AG08395 (cell line): ENCODE data around the gene MRPS12.
"Not testable (repeated sequence)": the region's sequence is repeated elsewhere in the genome, so short reads cannot be mapped to it uniquely, and the experiment has no call there.

Experiments
- DNase-seq: peaks from one replicate; pipeline ENCODE4 v3.0.0; 2012; ENCODE audit warnings: mixed read lengths, low spot score

The MRPS12 gene

GRCh38 chr19:38930776-38931520 lies at the start of gene MRPS12:
Gene MRPS12 (plus strand): TSS chr19:38930944. CDS start chr19:38931295, 351 bp downstream.
- DNase-seq = peak; percentile 100

DNA sequence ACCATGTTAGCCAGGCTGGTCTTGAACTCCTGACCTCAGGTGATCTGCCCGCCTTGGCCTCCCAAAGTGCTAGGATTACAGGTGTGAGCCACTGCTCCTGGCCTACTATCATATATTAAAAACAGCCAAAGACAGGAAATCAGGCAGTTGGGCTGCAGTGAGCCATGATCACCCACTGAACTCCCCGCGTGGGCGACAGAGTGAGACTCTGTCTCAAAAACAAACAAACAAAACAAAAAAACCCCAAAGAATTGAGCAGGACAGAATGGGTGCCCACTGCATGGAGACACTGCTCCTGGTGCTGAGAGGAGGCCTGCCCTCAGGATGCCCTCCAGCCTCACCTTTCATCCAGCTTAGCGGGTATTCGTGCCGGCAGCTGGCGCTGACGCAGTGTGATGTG lies 47.5 kb upstream of the MRPS12 start:
- no peak for DNase-seq

- DNase-seq = not testable (repeated sequence)
Measured at GRCh38 chr19:38884691-38885090, 46.1 kb upstream of the MRPS12 start.

GRCh38 chr19:38888876-38889275 lies 41.9 kb upstream of the MRPS12 start:
- no peak for DNase-seq

- no peak for DNase-seq
Measured at GRCh38 chr19:38889803-38890202, 40.9 kb upstream of the MRPS12 start.

DNA sequence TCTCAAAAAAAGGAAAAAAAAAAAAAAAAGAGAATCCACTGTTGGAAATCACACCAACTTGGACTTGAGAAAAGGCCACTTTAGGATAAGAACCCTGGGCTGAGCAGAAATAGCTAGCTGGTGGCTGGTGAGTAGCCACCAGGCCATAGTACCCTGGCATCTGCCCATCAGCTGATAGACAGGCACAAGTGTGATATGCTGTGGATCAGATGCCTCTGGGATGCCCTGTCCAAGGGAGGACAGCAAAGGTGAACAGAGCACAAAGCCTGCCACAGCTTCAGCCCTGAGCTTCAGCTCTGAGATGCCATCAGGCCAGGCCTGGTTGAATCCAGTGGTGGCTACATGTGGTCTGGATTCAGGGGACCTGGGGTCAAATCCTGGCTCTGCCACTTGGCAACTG lies 40.1 kb upstream of the MRPS12 start:
- DNase-seq = no peak

GRCh38 chr19:38891771-38892170 lies 39.0 kb upstream of the MRPS12 start:
- no peak for DNase-seq

GRCh38 chr19:38892841-38893240 lies 37.9 kb upstream of the MRPS12 start:
- DNase-seq = no peak

GRCh38 chr19:38893341-38893771 lies 37.4 kb upstream of the MRPS12 start:
- DNase-seq = no peak

GRCh38 chr19:38894968-38895367 lies 35.8 kb upstream of the MRPS12 start:
- DNase-seq = no peak

GRCh38 chr19:38898788-38899446 lies 31.8 kb upstream of the MRPS12 start:
- peak; percentile 20 for DNase-seq

GRCh38 chr19:38899447-38900201 lies 31.1 kb upstream of the MRPS12 start, which contains the start of the genes NFKBIB and SIRT2:
Gene NFKBIB (plus strand): TSS chr19:38899969. CDS start chr19:38900033, 64 bp downstream.
Gene SIRT2 (minus strand): TSS chr19:38899618. CDS start chr19:38899521, 97 bp downstream.
- DNase-seq = peak; percentile 99

GRCh38 chr19:38900202-38900629 lies 30.5 kb upstream of the MRPS12 start:
- no peak for DNase-seq

DNA sequence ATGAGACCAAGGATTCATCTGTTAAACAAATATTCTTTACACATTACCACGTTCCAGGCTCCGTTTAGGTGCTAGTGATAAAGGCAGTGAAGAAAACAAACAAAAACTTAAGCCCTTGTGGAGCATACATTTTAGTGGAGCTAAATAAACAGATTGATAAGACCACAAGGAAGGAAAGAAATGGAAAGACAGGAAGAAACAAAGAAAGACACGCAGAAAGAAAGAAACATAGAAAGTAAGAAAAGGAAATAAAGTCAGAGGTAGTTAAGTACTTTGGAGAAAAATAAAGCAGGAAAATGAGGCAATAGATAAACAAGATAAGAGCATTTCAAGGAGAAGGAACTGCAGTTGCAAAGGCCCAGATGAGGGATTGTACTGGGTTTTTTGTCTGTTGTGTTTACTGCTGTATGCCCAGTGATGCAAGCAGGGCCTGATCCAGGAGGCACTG lies 30.0 kb upstream of the MRPS12 start:
- no peak for DNase-seq

DNA sequence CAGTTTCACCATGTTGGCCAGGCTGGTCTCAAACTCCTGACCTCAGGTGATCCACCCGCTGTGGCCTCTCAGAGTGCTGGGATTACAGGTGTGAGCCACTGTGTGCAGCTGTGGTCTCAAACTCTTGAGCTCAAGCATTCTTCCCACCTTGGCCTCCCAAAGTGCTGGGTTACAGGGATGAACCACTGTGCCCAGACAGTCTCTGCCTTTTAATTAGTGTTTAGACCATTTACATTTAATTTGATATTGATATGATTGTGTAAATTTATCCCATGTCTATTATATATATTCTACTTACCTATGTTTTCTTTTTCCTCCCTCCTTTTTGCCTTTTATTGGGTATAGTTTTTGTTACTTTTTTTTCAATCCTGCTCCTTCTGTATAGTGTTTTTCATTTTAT lies 29.1 kb upstream of the MRPS12 start:
- no peak for DNase-seq

GRCh38 chr19:38904581-38905539 lies 25.9 kb upstream of the MRPS12 start:
- DNase-seq = no peak

- DNase-seq = no peak
Measured at GRCh38 chr19:38905620-38906019, 25.1 kb upstream of the MRPS12 start.

DNA sequence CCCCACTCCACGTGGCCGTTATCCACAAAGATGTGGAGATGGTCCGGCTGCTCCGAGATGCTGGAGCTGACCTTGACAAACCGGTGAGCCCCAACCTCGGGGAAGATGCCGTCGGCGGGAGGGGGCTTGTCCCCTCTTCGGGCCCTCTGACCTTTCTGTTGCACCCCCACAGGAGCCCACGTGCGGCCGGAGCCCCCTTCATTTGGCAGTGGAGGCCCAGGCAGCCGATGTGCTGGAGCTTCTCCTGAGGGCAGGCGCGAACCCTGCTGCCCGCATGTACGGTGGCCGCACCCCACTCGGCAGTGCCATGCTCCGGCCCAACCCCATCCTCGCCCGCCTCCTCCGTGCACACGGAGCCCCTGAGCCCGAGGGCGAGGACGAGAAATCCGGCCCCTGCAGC lies 23.5 kb upstream of the MRPS12 start:
- no peak for DNase-seq

GRCh38 chr19:38907670-38908069 lies 23.1 kb upstream of the MRPS12 start:
- DNase-seq = no peak

GRCh38 chr19:38908911-38909310 lies 21.8 kb upstream of the MRPS12 start:
- no peak for DNase-seq

DNA sequence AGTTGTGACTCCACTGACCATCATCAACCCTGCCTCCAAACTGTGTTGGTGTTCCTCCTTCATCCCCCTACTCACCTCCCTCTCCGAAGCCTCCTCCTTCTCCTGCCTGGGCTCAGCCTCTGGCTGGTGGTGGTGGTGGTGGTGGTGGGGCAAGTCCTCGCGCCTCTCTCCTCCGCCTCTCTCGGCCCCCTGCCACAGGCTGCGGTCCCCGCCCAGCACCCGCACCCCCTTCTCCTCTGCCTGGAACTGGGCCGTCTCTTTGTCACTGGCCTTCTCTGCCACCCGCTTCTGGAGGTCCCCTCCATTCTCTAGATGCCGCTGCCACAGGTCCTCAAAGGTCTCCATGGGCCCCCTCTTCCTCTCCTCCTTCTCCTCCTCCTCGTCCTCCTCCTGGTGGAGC lies 20.3 kb upstream of the MRPS12 start:
- no peak for DNase-seq
